ENCODE data around the gene ESYT3. TPM values are rescaled to one million over a fixed set of nuclear protein-coding genes. Genes with fewer than 3 reads are reported as not detected.
A peak's percentile ranks its signal among the peaks of the same experiment; 100 is the strongest.

Gene ESYT3
- total and polyA plus RNA-seq, 9 of the 15 experiments (the other 6 are each of a cell fraction or from before 2014, with no cell fraction given) = not detected

DNA sequence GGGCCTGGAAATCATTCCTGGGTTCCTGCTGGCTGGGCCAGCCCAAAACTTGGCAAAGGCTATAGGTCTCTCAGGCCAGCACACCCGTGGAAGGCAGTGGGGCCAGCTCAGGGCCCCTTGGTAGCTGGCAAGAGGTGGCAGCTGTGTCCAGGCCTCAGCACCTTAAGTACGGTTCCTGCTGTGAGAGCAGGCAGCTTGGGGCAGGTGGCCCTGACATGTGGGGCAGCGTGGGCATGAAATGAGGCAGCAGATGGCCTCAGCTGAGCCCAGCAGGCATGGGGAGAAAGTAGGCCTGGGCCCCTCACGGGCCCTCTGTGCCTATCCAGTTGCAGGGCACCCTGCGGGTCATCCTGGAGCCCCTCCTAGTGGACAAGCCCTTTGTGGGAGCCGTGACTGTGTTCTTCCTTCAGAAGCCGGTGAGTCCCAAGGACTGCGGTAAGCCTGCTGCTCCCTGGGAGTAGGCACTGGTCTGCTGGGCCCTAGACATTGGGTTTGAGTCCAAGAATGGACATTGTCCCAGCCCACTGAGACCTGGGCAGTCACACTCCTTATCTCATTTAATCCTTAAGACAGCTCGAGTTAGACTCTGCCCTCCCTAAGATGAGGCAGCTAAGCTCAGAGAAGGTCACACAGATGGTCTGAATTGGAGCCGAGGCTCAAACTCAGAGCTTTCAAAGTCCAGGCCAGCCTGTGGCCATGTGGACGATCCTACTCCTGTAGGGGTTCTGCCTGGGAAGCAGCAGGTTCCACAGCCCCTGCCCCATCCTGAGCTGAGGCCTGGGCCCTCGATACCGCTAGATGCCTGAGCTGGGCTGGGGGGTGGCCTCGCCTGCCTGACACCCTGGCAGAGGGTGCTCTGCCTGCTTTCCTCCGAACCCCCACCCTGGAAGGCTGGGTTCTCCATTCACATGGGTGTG lies 25.5 kb downstream of the ESYT3 start:
- no peaks in the 10 kb centered on the region for H3K36me3 ChIP-seq (ENCODE audit: control insufficient read depth, insufficient read depth, low read length)
- no TSS peak for BruUV-seq (replicated peaks)
- FAIRE-seq (no peak), DNase-seq (ENCODE audit: extremely low read depth in 1 of 4, low spot score in 3 of 4) (no peak), ATAC-seq (peak; percentile 67)
- H3K4me2 ChIP-seq (ENCODE audit: insufficient read depth, low read length) = no peak overlapping the region
- no peaks in the 10 kb centered on the region for H3K9me3 ChIP-seq (replicated peaks; ENCODE audit: control insufficient read depth, insufficient read depth, low read depth, low read length)
- intact Hi-C loops (cut with micrococcal nuclease) = loop anchor here (5.0 kb wide), 2 partner anchors 43 to 462 kb away; no protein-coding TSS in a partner anchor
- H3K79me2 ChIP-seq (ENCODE audit: control insufficient read depth, insufficient read depth, low read length) = no peaks in the 10 kb centered on the region
- CTCF ChIA-PET (ENCODE audit: low intra/inter-chr PET ratio) = no interaction called here
- no peak overlapping the region for H2AFZ ChIP-seq (ENCODE audit: low read depth, low read length)
- in situ Hi-C loops (cut with MboI) = loop anchor here (10.0 kb wide), 1 partner anchor 475 kb away; no protein-coding TSS in a partner anchor
- POLR2A ChIA-PET = interaction anchor here (1.0 kb wide), 1 partner anchor 10 kb away, joined by 3 read pairs; no protein-coding TSS in a partner anchor
- no peak overlapping the region for H3K4me3 ChIP-seq
- H3K27me3 ChIP-seq (ENCODE audit: control insufficient read depth in 2 of 2, insufficient read depth in 2 of 2, low read length in 2 of 2) = peaks cover 0 to 48% of the 10 kb centered on the region in 2 experiments; a peak in 3 of 5 replicates
- no peaks in the 10 kb centered on the region for H3K9me1 ChIP-seq (ENCODE audit: control insufficient read depth, insufficient read depth, low read length)
- H4K20me1 ChIP-seq (replicated peaks; ENCODE audit: control insufficient read depth, insufficient read depth, low read length) = 0 out of 2 replicates have a peak, but pooled peaks cover 4% of the 10 kb centered on the region
- no peak overlapping the region for H3K27ac ChIP-seq (ENCODE audit: extremely low read depth, low read depth, low read length)
- peaks cover 0 to 4% of the 10 kb centered on the region in 2 experiments; a peak in 2 of 5 replicates for H3K4me1 ChIP-seq (replicated peaks in 1 of 2; ENCODE audit: control insufficient read depth in 2 of 2, insufficient read depth in 2 of 2, low read length in 2 of 2)
- no peak for TF ChIP-seq SNRNP70 (optimal IDR thresholded peaks at IDR 0.05; ENCODE audit: low read depth, low read length)
- peak in 1 of 2 experiments; percentile 49; a peak in 2 of 4 replicates for TF ChIP-seq RAD21 (CRISPR knock-in tag; conservative IDR thresholded peaks at IDR 0.05 in 1 of 2, IDR thresholded peaks at IDR 0.05 in 1 of 2)
- peak; percentile 36; the same call in 1 of the 2 replicates for TF ChIP-seq REST (IDR thresholded peaks at IDR 0.05; ENCODE audit: borderline replicate concordance)
- no peak for TF ChIP-seq REST (CRISPR knock-in tag; IDR thresholded peaks at IDR 0.05; ENCODE audit: low read depth)
- peak; percentile 15 to 34 (median 25); a peak in 1 of 6 replicates for TF ChIP-seq CTCF (IDR thresholded peaks at IDR 0.05 in 2 of 3, conservative IDR thresholded peaks at IDR 0.05 in 1 of 3; ENCODE audit: insufficient read depth in 2 of 3, low read depth in 1 of 3, low read length in 3 of 3)
- 11% methylated on average over 12 of the region's 15 CpGs for WGBS (ENCODE audit: insufficient coverage, low coverage, missing lambda C conversion rate)
- H3K9ac ChIP-seq (ENCODE audit: insufficient read depth in 1 of 2, low read depth in 2 of 2, low read length in 2 of 2) = peak overlapping the region in 1 of 2 experiments; percentile 26; a peak in 2 of 4 replicates

All from K562 (cell line).